CMK (cell line): Measurements from ENCODE around the gene BTBD9.

ENCODE experiments used
- DNase-seq: peaks from one replicate; pipeline ENCODE4 v3.0.0-alpha.2; 2010; ENCODE audit warnings: low read depth

The BTBD9 gene

GRCh38 chr6:38341496-38341895, 298.2 kb downstream of the BTBD9 start:
- DNase-seq: no peak

GRCh38 chr6:38339914-38340313, 299.8 kb downstream of the BTBD9 start:
- no peak for DNase-seq

- no peak for DNase-seq
Measured at GRCh38 chr6:38337819-38338465, 301.8 kb downstream of the BTBD9 start.

GRCh38 chr6:38336922-38337321, 302.8 kb downstream of the BTBD9 start:
- no peak for DNase-seq

- no peak for DNase-seq
Measured at GRCh38 chr6:38326837-38327236, 312.9 kb downstream of the BTBD9 start.

- no peak for DNase-seq
Measured at GRCh38 chr6:38323216-38323615, 316.5 kb downstream of the BTBD9 start.

- no peak for DNase-seq
Measured at GRCh38 chr6:38322138-38322537, 317.6 kb downstream of the BTBD9 start.

- no peak for DNase-seq
Measured at GRCh38 chr6:38320843-38321242, 318.9 kb downstream of the BTBD9 start.

- no peak for DNase-seq
Measured at GRCh38 chr6:38320358-38320757, 319.4 kb downstream of the BTBD9 start.

GRCh38 chr6:38319256-38320212, 320.2 kb downstream of the BTBD9 start:
- no peak for DNase-seq

- no peak for DNase-seq
Measured at GRCh38 chr6:38316099-38316868, 323.4 kb downstream of the BTBD9 start.

GRCh38 chr6:38311201-38311600, 328.5 kb downstream of the BTBD9 start:
- no peak for DNase-seq

GRCh38 chr6:38310061-38310460, 329.7 kb downstream of the BTBD9 start:
- DNase-seq: no peak

GRCh38 chr6:38307740-38308139, 332.0 kb downstream of the BTBD9 start:
- no peak for DNase-seq

GRCh38 chr6:38306931-38307330, 332.8 kb downstream of the BTBD9 start:
- no peak for DNase-seq

GRCh38 chr6:38305995-38306681, 333.6 kb downstream of the BTBD9 start:
- DNase-seq: no peak

GRCh38 chr6:38302838-38303237, 336.9 kb downstream of the BTBD9 start:
- no peak for DNase-seq

- DNase-seq: no peak
Measured at GRCh38 chr6:38302081-38302480, 337.6 kb downstream of the BTBD9 start.

- no peak for DNase-seq
Measured at GRCh38 chr6:38290133-38290799, 349.5 kb downstream of the BTBD9 start.

GRCh38 chr6:38287487-38287886, 352.2 kb downstream of the BTBD9 start:
- no peak for DNase-seq

- no peak for DNase-seq
Measured at GRCh38 chr6:38284802-38285394, 354.8 kb downstream of the BTBD9 start.
